Measurements from ENCODE around the gene AQP3. TPM values are rescaled to one million over a fixed set of nuclear protein-coding genes. Genes with fewer than 3 reads are reported as not detected.

AQP3 gene
- total and polyA plus RNA-seq, 2 of the 4 experiments (the other 2 are of a cell fraction): 3.8 to 12.2 TPM

DNA sequence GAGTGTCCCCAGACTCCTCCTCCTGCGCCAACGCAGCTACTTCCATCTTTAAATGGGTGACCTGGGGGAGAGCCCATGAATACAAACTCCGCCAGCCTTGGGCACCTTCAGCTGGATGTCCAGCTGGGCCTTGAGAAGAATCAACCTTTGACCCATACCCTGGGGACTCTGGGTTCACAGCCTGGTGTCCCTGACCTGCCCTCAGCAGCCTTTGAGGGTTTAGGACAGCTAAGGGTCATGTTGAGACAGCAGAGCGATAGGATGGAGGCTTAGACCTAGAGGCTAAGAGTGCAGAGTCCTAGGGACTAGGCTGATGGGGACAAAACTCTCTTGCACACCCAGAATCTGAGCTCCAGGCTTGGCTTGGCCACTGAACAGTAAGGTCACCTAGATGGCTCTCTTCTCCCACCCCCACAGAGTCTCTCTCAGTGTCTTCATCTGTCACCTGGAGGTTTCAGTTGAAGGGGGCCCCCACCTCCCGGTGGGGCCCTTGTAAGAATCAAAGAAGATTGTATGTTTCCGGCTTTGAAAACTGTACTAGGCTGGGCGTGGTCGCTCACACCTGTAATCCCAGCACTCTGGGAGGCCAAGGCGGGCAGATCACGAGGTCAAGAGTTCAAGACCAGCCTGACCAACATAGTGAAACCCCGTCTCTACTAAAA lies 6.7 kb upstream of the AQP3 start:
- Histone ChIP-seq H3K79me1 (ENCODE audit: low read depth in 1 of 2, low read length in 2 of 2) (no peaks in the 10 kb centered on the region), H3K27ac (ENCODE audit: insufficient read depth, low read length) (no peak overlapping the region), H3K9ac (ENCODE audit: low read depth, low read length) (no peak overlapping the region), H3K4me3 (ENCODE audit: insufficient read depth, low read depth, low read length) (no peak overlapping the region), H3K9me1 (ENCODE audit: insufficient read depth, low read length) (peaks cover 10% of the 10 kb centered on the region), H3K18ac (ENCODE audit: low read depth, low read length) (no peak overlapping the region), H2BK20ac (ENCODE audit: low read depth, low read length) (no peak overlapping the region), H3K23ac (ENCODE audit: low read depth, low read length) (no peak overlapping the region), H2BK15ac (ENCODE audit: low read depth, low read length) (no peak overlapping the region), H2AFZ (replicated peaks; ENCODE audit: low read length, poor library complexity) (peak overlapping the region; percentile 39), H3K56ac (ENCODE audit: extremely low read depth, insufficient read depth, low read length) (no peak overlapping the region), H4K20me1 (ENCODE audit: insufficient read depth, low read length) (no peaks in the 10 kb centered on the region), H2BK120ac (ENCODE audit: low read depth, low read length) (no peak overlapping the region), H3K4ac (ENCODE audit: low read depth, low read length) (peak overlapping the region; percentile 51; the same call in 1 of the 2 replicates), H4K91ac (ENCODE audit: insufficient read depth, low read depth, low read length) (no peak overlapping the region), H3K27me3 (ENCODE audit: control insufficient read depth, insufficient read depth, low read length) (no peaks in the 10 kb centered on the region), H4K5ac (ENCODE audit: low read depth, low read length) (no peak overlapping the region), H3K14ac (replicated peaks; ENCODE audit: low read depth, low read length) (no peak overlapping the region), H4K8ac (ENCODE audit: low read depth in 2 of 2, low read length in 2 of 2) (no peak overlapping the region; a peak in 1 of 4 replicates), H3K9me3 (ENCODE audit: control insufficient read depth, insufficient read depth, low read length) (no peaks in the 10 kb centered on the region), H2BK5ac (ENCODE audit: low read depth, low read length, poor library complexity, severe bottlenecking) (no peak overlapping the region), H2AK5ac (ENCODE audit: low read depth, low read length) (peak overlapping the region; percentile 43; the same call in 1 of the 2 replicates), H3K36me3 (ENCODE audit: control insufficient read depth, insufficient read depth, low read length) (no peaks in the 10 kb centered on the region), H3K4me2 (ENCODE audit: low read depth, low read length) (no peak overlapping the region), H3K4me1 (ENCODE audit: control insufficient read depth, insufficient read depth, low read length) (peaks cover 7% of the 10 kb centered on the region), H2AK9ac (replicated peaks; ENCODE audit: low read depth, low read length, poor library complexity) (peak overlapping the region; percentile 45)
- DNase-seq: no peak
- ChIA-PET POLR2A (ENCODE audit: unreplicated experiment) (no interaction called here), CTCF (interaction anchor here (1.5 to 1.7 kb wide), 2 partner anchors 12 to 79 kb away, joined by 6 to 8 read pairs; no protein-coding TSS in a partner anchor)
- in situ Hi-C loops (cut with MboI; ENCODE audit: low sequenced_read_pairs) (no loop called here), intact Hi-C loops (cut with micrococcal nuclease) (loop anchor here (1.0 to 5.0 kb wide), 2 partner anchors 47 to 167 kb away; no protein-coding TSS in a partner anchor), dilution Hi-C loops (cut with HindIII; ENCODE audit: low sequenced_read_pairs, unreplicated experiment) (loop anchor here (25.0 kb wide), 1 partner anchor 167 kb away; the partner anchor contains the start of gene NFX1)
- ATAC-seq (ENCODE audit: low read depth): no peak
- BruUV-seq (replicated peaks): no TSS peak
- TF ChIP-seq NFE2L2 (IDR thresholded peaks at IDR 0.05; ENCODE audit: low read depth, low read length): no peak
- TF ChIP-seq CEBPB (IDR thresholded peaks at IDR 0.05; ENCODE audit: low read depth, low read length): no peak
- TF ChIP-seq BHLHE40 (IDR thresholded peaks at IDR 0.05; ENCODE audit: low read depth, low read length): no peak
- WGBS, 2 experiments (ENCODE audit: extremely low coverage in 2 of 2, insufficient read length in 1 of 2): no CpG with 5 or more reads among the region's 11 CpGs
